ENCODE data around the gene LCE1F. TPM values are rescaled to one million over a fixed set of nuclear protein-coding genes. Genes with fewer than 3 reads are reported as not detected.

The LCE1F gene
- total RNA-seq, 4 donors from 2014 or later, result 34.2 to 121 (median 64.6) TPM

DNA sequence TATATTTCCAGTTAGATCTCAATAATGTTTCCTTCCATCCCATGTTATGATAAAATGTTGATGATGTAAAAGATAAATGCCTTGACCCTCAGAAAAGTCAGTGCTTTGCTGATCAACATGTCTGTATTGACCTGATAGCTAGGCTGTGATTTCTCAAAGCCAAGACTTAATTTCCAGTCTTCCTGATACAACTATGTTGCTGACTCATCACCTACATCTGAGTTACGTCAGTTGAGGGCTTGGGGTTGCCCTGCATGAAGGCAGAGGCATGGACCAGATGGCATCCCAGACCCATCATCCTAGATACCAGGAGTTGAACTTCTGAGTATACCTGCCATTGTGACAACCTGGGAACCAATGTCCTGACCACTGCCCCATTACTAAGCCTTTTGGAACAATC lies 26.4 kb downstream of the LCE1F start:
- no peak for DNase-seq (ENCODE audit: low spot score in 2 of 2)
- H3K4me3 ChIP-seq (ENCODE audit: low read depth, poor library complexity, severe bottlenecking), result no peak overlapping the region
- intact Hi-C loops (cut with DNase I; ENCODE audit: low total_unique reads), result no loop called here
- TF ChIP-seq, protein P1, sequence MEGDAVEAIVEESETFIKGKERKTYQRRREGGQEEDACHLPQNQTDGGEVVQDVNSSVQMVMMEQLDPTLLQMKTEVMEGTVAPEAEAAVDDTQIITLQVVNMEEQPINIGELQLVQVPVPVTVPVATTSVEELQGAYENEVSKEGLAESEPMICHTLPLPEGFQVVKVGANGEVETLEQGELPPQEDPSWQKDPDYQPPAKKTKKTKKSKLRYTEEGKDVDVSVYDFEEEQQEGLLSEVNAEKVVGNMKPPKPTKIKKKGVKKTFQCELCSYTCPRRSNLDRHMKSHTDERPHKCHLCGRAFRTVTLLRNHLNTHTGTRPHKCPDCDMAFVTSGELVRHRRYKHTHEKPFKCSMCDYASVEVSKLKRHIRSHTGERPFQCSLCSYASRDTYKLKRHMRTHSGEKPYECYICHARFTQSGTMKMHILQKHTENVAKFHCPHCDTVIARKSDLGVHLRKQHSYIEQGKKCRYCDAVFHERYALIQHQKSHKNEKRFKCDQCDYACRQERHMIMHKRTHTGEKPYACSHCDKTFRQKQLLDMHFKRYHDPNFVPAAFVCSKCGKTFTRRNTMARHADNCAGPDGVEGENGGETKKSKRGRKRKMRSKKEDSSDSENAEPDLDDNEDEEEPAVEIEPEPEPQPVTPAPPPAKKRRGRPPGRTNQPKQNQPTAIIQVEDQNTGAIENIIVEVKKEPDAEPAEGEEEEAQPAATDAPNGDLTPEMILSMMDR (IDR thresholded peaks at IDR 0.05), result no peak
- no peak for TF ChIP-seq POLR2A (IDR thresholded peaks at IDR 0.05)
- 74 to 78% methylated on average over 1 of the region's 1 CpG for WGBS, 2 donors

DNA sequence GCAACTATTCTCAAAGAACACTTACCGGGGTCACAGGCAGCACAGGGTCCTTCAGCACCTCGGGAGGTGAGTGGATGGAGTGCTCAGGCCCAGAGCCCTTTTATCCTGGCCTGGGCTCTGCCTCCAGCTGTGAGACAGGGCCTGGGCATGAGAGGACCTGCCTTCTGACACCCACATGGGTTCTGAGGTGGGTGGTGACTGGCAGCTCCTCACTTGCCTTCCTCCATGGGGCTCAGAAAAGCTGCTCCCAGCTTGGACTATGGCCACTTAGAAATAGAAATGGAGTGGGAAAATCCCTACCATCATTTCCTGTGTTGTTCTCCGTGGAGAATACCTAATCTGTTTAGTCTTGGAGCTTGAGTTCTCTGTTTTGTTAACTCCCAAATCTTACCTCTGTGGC lies 31.6 kb downstream of the LCE1F start, which contains the start of gene LCE1C:
LCE1C (minus strand) TSS at position 76 of the 400 bp plus-strand sequence. CDS start 1,173 bp downstream, outside the sequence.
- H3K4me3 ChIP-seq (ENCODE audit: low read depth, poor library complexity, severe bottlenecking), result no peak within 1 kb of the TSS
- TF ChIP-seq, protein P1 (IDR thresholded peaks at IDR 0.05), result no peak
- TF ChIP-seq POLR2A (IDR thresholded peaks at IDR 0.05), result no peak
- no peak for DNase-seq (ENCODE audit: low spot score in 2 of 2)
- intact Hi-C loops (cut with DNase I; ENCODE audit: low total_unique reads), result no loop called here
- WGBS, 2 donors, result 35 to 38% methylated on average over 3 of the region's 3 CpGs

DNA sequence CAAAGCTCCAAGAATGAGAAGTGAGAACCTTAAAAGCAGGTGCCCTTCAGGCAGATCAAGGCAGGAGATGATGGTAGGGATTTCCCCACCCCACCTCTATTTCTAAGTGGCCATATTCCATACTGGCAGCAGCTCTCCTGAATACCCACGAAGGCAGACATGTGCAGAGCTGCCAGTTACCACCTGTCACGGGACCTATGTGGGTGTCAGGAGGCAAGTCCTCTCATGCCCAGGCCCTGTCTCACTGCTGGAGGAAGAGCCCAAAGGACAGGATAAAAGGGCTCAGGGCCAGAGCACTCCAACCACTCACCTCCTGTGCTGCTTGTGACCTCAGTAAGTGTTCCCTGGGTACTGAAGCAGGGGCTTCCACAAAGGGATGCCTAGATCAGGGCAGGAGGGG lies 36.1 kb downstream of the LCE1F start:
- DNase-seq (ENCODE audit: low spot score in 2 of 2), result peak in 1 of 2 donors; percentile 46
- no peak overlapping the region for H3K4me3 ChIP-seq (ENCODE audit: low read depth, poor library complexity, severe bottlenecking)
- WGBS, 2 donors, result 64 to 73% methylated on average over 2 of the region's 2 CpGs
- TF ChIP-seq, protein P1 (IDR thresholded peaks at IDR 0.05), result no peak
- no peak for TF ChIP-seq POLR2A (IDR thresholded peaks at IDR 0.05)
- intact Hi-C loops (cut with DNase I; ENCODE audit: low total_unique reads), result no loop called here

- 89% methylated on average over 2 of the region's 2 CpGs for WGBS, 2 donors
- intact Hi-C loops (cut with DNase I; ENCODE audit: low total_unique reads), result no loop called here
- H3K4me3 ChIP-seq (ENCODE audit: low read depth, poor library complexity, severe bottlenecking), result no peak within 1 kb of the TSS
- no peak for TF ChIP-seq POLR2A (IDR thresholded peaks at IDR 0.05)
- TF ChIP-seq, protein P1 (IDR thresholded peaks at IDR 0.05), result no peak
- no peak for DNase-seq (ENCODE audit: low spot score in 2 of 2)
Observed at GRCh38 chr1:152811671-152812070, 36.7 kb downstream of the LCE1F start, which contains the start of gene LCE1B. Gene LCE1B (plus strand): TSS chr1:152811971. CDS start chr1:152812447, 476 bp downstream.

- H3K4me3 ChIP-seq (ENCODE audit: low read depth, poor library complexity, severe bottlenecking), result no peak overlapping the region
- 76 to 85% methylated on average over 6 of the region's 6 CpGs for WGBS, 2 donors
- intact Hi-C loops (cut with DNase I; ENCODE audit: low total_unique reads), result no loop called here
- TF ChIP-seq POLR2A (IDR thresholded peaks at IDR 0.05), result no peak
- TF ChIP-seq, protein P1 (IDR thresholded peaks at IDR 0.05), result no peak
- DNase-seq (ENCODE audit: low spot score in 2 of 2), result no peak
Observed at GRCh38 chr1:152817309-152817708, 42.4 kb downstream of the LCE1F start.

- 52 to 57% methylated on average over 5 of the region's 5 CpGs for WGBS, 2 donors
- TF ChIP-seq, protein P1 (IDR thresholded peaks at IDR 0.05), result no peak
- no peak for TF ChIP-seq POLR2A (IDR thresholded peaks at IDR 0.05)
- intact Hi-C loops (cut with DNase I; ENCODE audit: low total_unique reads), result no loop called here
- H3K4me3 ChIP-seq (ENCODE audit: low read depth, poor library complexity, severe bottlenecking), result no peak overlapping the region
- DNase-seq (ENCODE audit: low spot score in 2 of 2), result no peak
Observed at GRCh38 chr1:152823294-152823693, 48.4 kb downstream of the LCE1F start.
